Astrocyte (in vitro differentiated cells and primary cell): ENCODE measurements around the gene FGA. TPM values are rescaled to one million over a fixed set of nuclear protein-coding genes. Genes with fewer than 3 reads are reported as not detected.

Experiments used
- DNase-seq: peaks from one replicate; pipeline ENCODE4 v3.0.0-alpha.2; 2010; ENCODE audit warnings: low read depth
- FAIRE-seq: peaks from 2 replicates; lab custom pipeline; 2011; peaks lifted over from hg19 to GRCh38; lab: Jason Lieb, UNC
- H2AFZ ChIP-seq: 2 replicates; pipeline ENCODE4 v1.6.0; 2012; ENCODE audit warnings: low read depth, low read length, inconsistent platforms
- H3K27ac ChIP-seq: 2 replicates; pipeline ENCODE4 v1.5.1; 2011; ENCODE audit warnings: low read depth, low read length, inconsistent platforms
- H3K27me3 ChIP-seq: 2 replicates; pipeline ENCODE4 v1.6.0; 2011; ENCODE audit warnings: low read length, inconsistent platforms; ENCODE audit not compliant: insufficient read depth
- H3K36me3 ChIP-seq: 2 replicates; pipeline ENCODE4 v1.5.1; 2011; ENCODE audit warnings: low read length, inconsistent platforms; ENCODE audit not compliant: insufficient read depth
- H3K4me1 ChIP-seq: 2 replicates; pipeline ENCODE4 v1.5.1; 2011; ENCODE audit warnings: low read length, inconsistent platforms; ENCODE audit not compliant: insufficient read depth
- H3K4me2 ChIP-seq: 2 replicates; pipeline ENCODE4 v1.6.0; 2012; ENCODE audit warnings: low read length, inconsistent platforms
- H3K4me3 ChIP-seq: 2 replicates; pipeline ENCODE4 v1.5.1; 2011; ENCODE audit warnings: low read depth, mild to moderate bottlenecking, low read length, inconsistent platforms; ENCODE audit not compliant: insufficient read depth
- H3K79me2 ChIP-seq: 2 replicates; pipeline ENCODE4 v1.6.0; 2012; ENCODE audit warnings: mild to moderate bottlenecking, low read length, inconsistent platforms; ENCODE audit not compliant: insufficient read depth
- H3K9ac ChIP-seq: 2 replicates; pipeline ENCODE4 v1.6.0; 2012; ENCODE audit warnings: mild to moderate bottlenecking, low read length, inconsistent platforms
- H3K9me3 ChIP-seq: 2 replicates; pipeline ENCODE4 v1.5.1; 2012; ENCODE audit warnings: low read depth, mild to moderate bottlenecking, low read length, inconsistent platforms; ENCODE audit not compliant: insufficient read depth
- H4K20me1 ChIP-seq: 2 replicates; pipeline ENCODE4 v1.6.0; 2012; ENCODE audit warnings: low read length, inconsistent platforms; ENCODE audit not compliant: insufficient read depth
- H3K27ac Mint-ChIP-seq: one replicate; pipeline ENCODE4 v1.8.0; 2021; ENCODE audit warnings: mild to moderate bottlenecking, mixed read lengths; ENCODE audit not compliant: unreplicated experiment
- H3K27me3 Mint-ChIP-seq: one replicate; pipeline ENCODE4 v1.8.0; 2021; ENCODE audit warnings: low read depth, mixed read lengths; ENCODE audit not compliant: unreplicated experiment
- H3K36me3 Mint-ChIP-seq: one replicate; pipeline ENCODE4 v1.8.0; 2021; ENCODE audit warnings: low read depth, mixed read lengths; ENCODE audit not compliant: unreplicated experiment
- H3K4me1 Mint-ChIP-seq: one replicate; pipeline ENCODE4 v1.8.0; 2021; ENCODE audit warnings: low read depth, mixed read lengths; ENCODE audit not compliant: unreplicated experiment
- H3K4me3 Mint-ChIP-seq: one replicate; pipeline ENCODE4 v1.8.0; 2021; ENCODE audit warnings: mild to moderate bottlenecking, moderate library complexity, mixed read lengths; ENCODE audit not compliant: unreplicated experiment
- H3K9me3 Mint-ChIP-seq: one replicate; pipeline ENCODE4 v1.8.0; 2021; ENCODE audit warnings: mild to moderate bottlenecking, mixed read lengths; ENCODE audit not compliant: unreplicated experiment
- CTCF ChIP-seq: IDR thresholded peaks from 2 replicates; pipeline ENCODE4 v1.5.1; 2011; ENCODE audit warnings: low read depth, mild to moderate bottlenecking, inconsistent platforms, low read length, moderate library complexity; ENCODE audit not compliant: insufficient read depth
- EZH2 ChIP-seq: IDR thresholded peaks from 2 replicates; pipeline ENCODE4 v1.6.1; 2012; ENCODE audit warnings: mild to moderate bottlenecking, low read length, inconsistent platforms; ENCODE audit not compliant: insufficient read depth
- total RNA-seq: library from RNA; stranded (reverse); gene quantifications from 2 replicates; pipeline ENCODE4 v1.2.1, GENCODE V29; 2021

The FGA gene
- total RNA-seq, 1 donor from 2014 or later: not detected

DNA sequence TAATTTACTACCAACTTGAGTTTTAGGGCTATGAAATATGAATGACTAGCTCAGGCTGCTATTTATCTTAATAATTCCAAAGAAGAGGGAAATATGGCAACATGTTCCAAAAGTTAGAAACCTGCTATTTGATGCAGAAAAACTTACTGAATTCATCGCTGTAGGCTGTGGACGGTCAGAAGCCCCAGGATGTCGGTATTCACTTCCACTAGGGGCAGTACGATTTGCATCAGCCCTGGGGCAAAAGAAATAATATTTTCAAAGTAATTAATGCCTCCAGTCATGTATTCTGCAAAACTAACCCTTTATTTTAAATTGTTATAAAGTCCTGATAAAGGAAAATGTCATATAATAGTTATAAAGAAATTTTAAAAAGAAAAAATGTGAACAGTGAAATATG lies 44.9 kb downstream of the FGA start:
- peaks cover 48% of the 10 kb centered on the region for H3K36me3 ChIP-seq
- TF ChIP-seq EZH2 (no peak), CTCF (no peak)
- no peaks in the 10 kb centered on the region for H3K9me3 ChIP-seq
- no peak overlapping the region for H3K4me2 ChIP-seq
- H2AFZ ChIP-seq: no peak overlapping the region
- peaks cover 11% of the 10 kb centered on the region for H3K36me3 Mint-ChIP-seq
- H4K20me1 ChIP-seq: peaks cover 20% of the 10 kb centered on the region
- H3K27ac ChIP-seq: no peak overlapping the region
- no peaks in the 10 kb centered on the region for H3K27me3 Mint-ChIP-seq
- H3K9ac ChIP-seq: no peak overlapping the region
- H3K9me3 Mint-ChIP-seq: no peaks in the 10 kb centered on the region
- H3K4me1 Mint-ChIP-seq: peaks cover 6% of the 10 kb centered on the region
- DNase-seq (no peak), FAIRE-seq (no peak)
- no peaks in the 10 kb centered on the region for H3K27me3 ChIP-seq
- H3K4me3 ChIP-seq: no peak overlapping the region
- H3K27ac Mint-ChIP-seq: no peak overlapping the region
- peaks cover 27% of the 10 kb centered on the region for H3K79me2 ChIP-seq
- peaks cover 12% of the 10 kb centered on the region for H3K4me1 ChIP-seq
- no peak overlapping the region for H3K4me3 Mint-ChIP-seq

DNA sequence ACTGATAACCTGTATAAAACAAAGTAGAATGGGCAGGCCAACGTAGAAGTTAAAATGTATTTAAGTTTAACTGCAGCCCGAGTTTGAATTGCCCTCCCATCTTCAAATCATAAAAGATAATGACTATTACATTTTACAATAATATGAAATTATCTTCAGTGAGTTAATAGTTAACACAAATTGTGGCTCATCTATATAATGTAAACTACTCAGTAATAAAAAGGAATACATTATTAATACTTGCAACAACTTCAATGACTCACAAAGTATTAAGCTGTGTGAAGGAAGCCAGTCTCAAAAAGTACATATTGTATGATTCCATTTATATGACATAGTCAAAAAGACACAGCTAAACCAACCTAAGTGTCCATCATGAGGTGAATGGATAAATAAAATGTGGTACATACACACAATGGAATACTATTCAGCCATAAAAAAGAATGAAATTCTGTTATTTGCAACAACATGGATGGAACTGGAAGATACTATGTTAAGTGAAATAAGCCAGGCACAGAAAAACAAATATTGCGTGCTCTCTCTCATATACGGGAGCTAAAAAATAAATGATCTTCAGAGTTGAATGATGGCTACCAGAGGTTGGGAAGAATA lies 48.2 kb downstream of the FGA start:
- Histone ChIP-seq H3K79me2 (no peaks in the 10 kb centered on the region), H3K4me3 (no peak overlapping the region), H3K27me3 (no peaks in the 10 kb centered on the region), H2AFZ (no peak overlapping the region), H3K9me3 (no peaks in the 10 kb centered on the region), H3K36me3 (peaks cover 70% of the 10 kb centered on the region), H3K4me2 (no peak overlapping the region), H3K9ac (no peak overlapping the region), H3K27ac (no peak overlapping the region), H4K20me1 (peaks cover under 1% of the 10 kb centered on the region), H3K4me1 (no peaks in the 10 kb centered on the region)
- TF ChIP-seq EZH2 (no peak), CTCF (no peak)
- DNase-seq (no peak), FAIRE-seq (no peak)
- no peaks in the 10 kb centered on the region for H3K4me1 Mint-ChIP-seq
- H3K27ac Mint-ChIP-seq: no peak overlapping the region
- no peaks in the 10 kb centered on the region for H3K9me3 Mint-ChIP-seq
- no peak overlapping the region for H3K4me3 Mint-ChIP-seq
- no peaks in the 10 kb centered on the region for H3K27me3 Mint-ChIP-seq
- H3K36me3 Mint-ChIP-seq: peaks cover 11% of the 10 kb centered on the region

Other genes with a start within 250 kb of the FGA start
- gene DCHS2, start 98.9 kb downstream of the FGA start, total RNA-seq: 0.25 and 0.36 TPM in 2 replicates
- 77.4 and 81.3 TPM in 2 replicates for gene PLRG1, start 40.3 kb downstream of the FGA start, total RNA-seq
- 2.8 and 3.0 TPM in 2 replicates for gene FGB, start 27.7 kb downstream of the FGA start, total RNA-seq
- not detected in 2 replicates for gene FGG, start 21.9 kb upstream of the FGA start, total RNA-seq
- gene LRAT, start 153.3 kb upstream of the FGA start, total RNA-seq: 0.46 and 0.50 TPM in 2 replicates
- not detected in 2 replicates for gene RBM46, start 190.5 kb upstream of the FGA start, total RNA-seq